ENCODE measurements around the gene CAMTA1. TPM values are rescaled to one million over a fixed set of nuclear protein-coding genes. Genes with fewer than 3 reads are reported as not detected.

The CAMTA1 gene
- total and polyA plus RNA-seq, 4 donors = 18.0 to 93.5 (median 35.8) TPM

- no peak for DNase-seq (ENCODE audit: low spot score)
- peak overlapping the region; percentile 22 to 64 for H3K27ac ChIP-seq (ENCODE audit: low read depth in 1 of 2, low read length in 2 of 2)
Observed at GRCh38 chr1:7552402-7552801, 767.1 kb downstream of the CAMTA1 start.

More at GRCh38 chr1:7552402-7552801, 767.1 kb downstream of the CAMTA1 start:
- Histone ChIP-seq H3K36me3 (ENCODE audit: control insufficient read depth in 4 of 4, insufficient read depth in 3 of 4, low read depth in 1 of 4, low read length in 3 of 4) (no peaks in the 10 kb centered on the region), H3K4me3 (ENCODE audit: low read depth in 1 of 3, low read length in 3 of 3) (no peak overlapping the region), H3K4me1 (ENCODE audit: control insufficient read depth in 4 of 4, insufficient read depth in 4 of 4, low read length in 3 of 4) (peaks cover 0 to 12% (median 9%) of the 10 kb centered on the region in 4 donors), H3K9ac (ENCODE audit: low read depth in 1 of 2, low read length in 2 of 2) (no peak overlapping the region), H3K9me3 (ENCODE audit: control insufficient read depth in 4 of 4, low read length in 3 of 4) (no peaks in the 10 kb centered on the region), H3K27me3 (ENCODE audit: control insufficient read depth in 4 of 4, insufficient read depth in 4 of 4, low read length in 3 of 4) (no peaks in the 10 kb centered on the region)
- TF ChIP-seq RXRA (IDR thresholded peaks at IDR 0.05) (peak; percentile 42 to 62), NR2F2 (IDR thresholded peaks at IDR 0.05) (peak; percentile 74), GABPA (IDR thresholded peaks at IDR 0.05 in 1 of 2, conservative IDR thresholded peaks at IDR 0.05 in 1 of 2) (peak in 1 of 2 donors; percentile 68), HNF4A (conservative IDR thresholded peaks at IDR 0.05) (peak in 1 of 2 donors; percentile 59), CTCF (IDR thresholded peaks at IDR 0.05; ENCODE audit: low read depth, low read length, missing input control) (no peak), EGR1 (IDR thresholded peaks at IDR 0.05; ENCODE audit: low read depth in 2 of 2) (peak; percentile 92 to 97), HNF4G (IDR thresholded peaks at IDR 0.05) (no peak), MAX (IDR thresholded peaks at IDR 0.05) (no peak), SP1 (IDR thresholded peaks at IDR 0.05) (peak; percentile 52), ATF3 (IDR thresholded peaks at IDR 0.05) (no peak), ZBTB33 (IDR thresholded peaks at IDR 0.05) (no peak), TAF1 (conservative IDR thresholded peaks at IDR 0.05) (no peak), RAD21 (IDR thresholded peaks at IDR 0.05) (peak in 1 of 2 donors; percentile 51), FOXA2 (IDR thresholded peaks at IDR 0.05) (no peak), JUND (IDR thresholded peaks at IDR 0.05) (no peak), FOXA1 (IDR thresholded peaks at IDR 0.05) (no peak), REST (IDR thresholded peaks at IDR 0.05) (peak; percentile 16), YY1 (IDR thresholded peaks at IDR 0.05) (peak; percentile 23)
- 34% methylated on average over 9 of the region's 9 CpGs for WGBS

All from liver (tissue), 9 donors.